ENCODE results near the gene INS.
A peak's percentile ranks its signal among the peaks of the same experiment; 100 is the strongest.

The INS gene

GRCh38 chr11:2164081-2164480 is 3.1 kb upstream of the INS start:
- no peak for FAIRE-seq

- FAIRE-seq = no peak
Observed at GRCh38 chr11:2163428-2163978, 2.5 kb upstream of the INS start.

DNA sequence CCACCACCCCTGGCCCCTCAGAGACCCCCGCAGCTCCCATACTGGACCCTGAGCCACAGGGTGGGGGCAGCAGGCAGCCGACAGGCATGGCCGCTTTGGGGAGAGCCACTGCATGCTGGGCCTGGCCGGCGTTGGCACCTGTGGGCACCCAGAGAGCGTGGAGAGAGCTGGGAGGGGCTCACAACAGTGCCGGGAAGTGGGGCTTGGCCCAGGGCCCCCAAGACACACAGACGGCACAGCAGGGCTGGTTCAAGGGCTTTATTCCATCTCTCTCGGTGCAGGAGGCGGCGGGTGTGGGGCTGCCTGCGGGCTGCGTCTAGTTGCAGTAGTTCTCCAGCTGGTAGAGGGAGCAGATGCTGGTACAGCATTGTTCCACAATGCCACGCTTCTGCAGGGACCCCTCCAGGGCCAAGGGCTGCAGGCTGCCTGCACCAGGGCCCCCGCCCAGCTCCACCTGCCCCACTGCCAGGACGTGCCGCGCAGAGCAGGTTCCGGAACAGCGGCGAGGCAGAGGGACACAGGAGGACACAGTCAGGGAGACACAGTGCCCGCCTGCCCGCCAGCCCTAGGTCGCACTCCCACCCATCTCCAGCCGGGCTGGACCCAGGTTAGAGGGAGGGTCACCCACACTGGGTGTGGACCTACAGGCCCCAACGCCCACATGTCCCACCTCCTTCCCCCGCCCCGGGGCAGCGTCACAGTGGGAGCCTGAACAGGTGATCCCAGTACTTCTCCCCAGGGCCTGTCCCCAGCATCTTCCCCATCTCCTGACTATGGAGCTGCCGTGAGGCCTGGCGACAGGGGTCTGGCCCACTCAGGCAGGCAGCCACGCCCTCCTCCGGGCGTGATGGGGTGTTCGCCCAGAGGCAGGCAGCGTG is 1.2 kb downstream of the INS start:
- FAIRE-seq = no peak

DNA sequence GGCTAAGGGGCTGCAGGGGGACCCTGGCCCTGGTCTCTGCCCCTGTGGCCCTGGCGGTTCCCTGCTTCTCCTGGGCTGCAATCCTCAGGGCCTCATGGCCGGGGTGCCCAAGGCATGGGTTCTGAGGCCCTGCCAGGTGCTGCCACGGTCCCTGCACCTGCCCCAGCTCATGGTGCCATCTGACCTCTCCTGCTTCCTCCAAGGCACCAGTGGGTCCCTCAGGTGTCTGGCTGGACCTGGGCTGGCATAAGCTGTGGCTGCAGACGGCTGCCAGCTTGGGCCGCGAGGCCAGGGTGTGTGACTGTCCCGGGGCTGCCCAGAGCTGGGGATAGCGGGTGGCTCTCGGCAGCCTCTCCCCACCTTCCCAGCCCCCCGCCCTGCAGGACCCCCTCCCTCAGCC is 2.0 kb downstream of the INS start:
- no peak for FAIRE-seq

- no peak for FAIRE-seq
Observed at GRCh38 chr11:2158296-2158737, 2.7 kb downstream of the INS start.

DNA sequence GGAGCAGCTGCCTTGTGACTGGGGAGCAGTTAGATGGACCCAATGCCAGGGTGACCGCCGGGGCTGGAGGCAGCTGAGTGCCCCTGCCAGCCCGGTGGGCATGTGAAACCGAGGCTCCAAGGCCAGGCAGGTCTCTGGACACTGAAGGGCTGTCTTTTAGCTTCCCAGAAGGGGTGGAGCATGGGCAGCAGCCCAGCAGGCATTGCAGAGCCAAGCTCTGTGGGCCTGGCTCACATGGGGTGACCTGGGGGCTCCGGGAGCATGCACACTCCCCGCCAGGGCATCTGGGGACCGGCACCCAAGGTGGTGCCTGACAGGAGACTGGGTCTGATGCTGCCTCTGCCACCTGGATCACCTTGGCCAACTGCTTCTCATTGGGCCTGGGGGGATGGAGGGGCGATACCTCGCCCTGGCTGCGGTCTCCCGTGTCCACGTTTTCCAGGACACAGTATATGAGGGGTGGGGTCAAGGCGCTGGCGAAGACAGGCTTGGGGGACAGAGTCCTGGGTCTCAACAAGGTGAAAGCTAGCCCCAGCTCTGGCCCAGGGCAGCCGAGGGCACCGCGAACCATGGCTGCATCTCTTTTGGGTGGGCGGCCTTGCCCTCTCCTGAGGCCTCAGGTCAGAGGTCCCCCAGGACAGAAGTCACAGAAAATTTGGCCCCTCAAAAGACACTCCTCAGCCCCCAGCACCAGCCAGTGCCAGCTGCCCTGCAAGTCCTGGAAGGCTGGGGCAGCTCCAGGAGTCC is 3.5 kb downstream of the INS start:
- no peak for FAIRE-seq

GRCh38 chr11:2156416-2157182 is 4.4 kb downstream of the INS start:
- no peak for FAIRE-seq

DNA sequence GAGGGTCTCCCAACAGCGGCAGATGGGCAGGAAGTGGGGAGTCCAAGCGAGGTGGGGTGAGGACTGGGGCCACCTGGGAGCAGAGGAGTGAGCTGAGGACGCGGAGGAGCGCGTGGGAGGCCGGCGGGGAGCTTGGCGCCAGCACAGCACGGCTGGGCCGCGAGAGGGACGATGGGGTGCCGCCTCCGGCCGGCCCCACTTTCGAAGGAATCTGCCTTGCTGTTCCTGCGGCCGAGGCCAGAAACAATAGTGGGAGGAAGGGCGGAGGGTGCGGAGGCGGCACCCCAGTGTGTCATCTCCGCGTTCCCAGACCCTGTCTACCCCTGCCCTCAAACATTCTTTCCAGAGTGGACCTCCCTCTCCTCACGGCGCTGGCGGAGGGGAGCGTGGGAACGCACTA is 5.5 kb downstream of the INS start:
- FAIRE-seq = no peak

GRCh38 chr11:2154889-2155288 is 6.1 kb downstream of the INS start:
- no peak for FAIRE-seq

- FAIRE-seq = no peak
Observed at GRCh38 chr11:2154195-2154585, 6.8 kb downstream of the INS start.

DNA sequence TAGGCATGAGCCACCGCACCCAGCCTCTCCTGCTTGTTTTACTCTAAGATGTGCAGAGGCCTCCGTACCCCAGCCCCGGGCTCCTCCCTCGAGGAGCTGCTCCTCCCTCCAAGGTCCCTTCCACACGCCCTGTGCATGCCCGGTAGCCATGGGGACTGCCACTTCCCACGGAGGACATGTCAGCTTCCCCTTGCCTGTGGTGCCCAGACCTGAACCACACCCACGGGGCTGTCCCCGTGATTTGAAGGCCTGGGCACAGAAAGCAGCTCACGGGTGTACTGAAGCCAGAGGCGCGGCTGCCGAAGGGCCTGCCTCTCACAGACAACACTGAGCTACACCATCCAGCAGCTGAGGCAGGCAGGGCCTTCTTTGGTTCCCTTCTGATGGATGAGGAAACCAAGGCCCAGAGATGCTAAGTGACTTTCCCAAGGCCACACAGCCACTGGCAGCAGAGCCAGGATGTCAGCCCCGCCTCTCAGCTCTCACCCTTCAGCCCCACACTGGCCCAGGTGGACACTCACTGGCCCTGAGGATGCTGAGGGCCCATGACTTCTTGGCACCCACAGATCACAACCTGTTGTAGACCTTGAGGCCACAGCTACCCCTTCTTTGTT is 7.3 kb downstream of the INS start:
- no peak for FAIRE-seq

DNA sequence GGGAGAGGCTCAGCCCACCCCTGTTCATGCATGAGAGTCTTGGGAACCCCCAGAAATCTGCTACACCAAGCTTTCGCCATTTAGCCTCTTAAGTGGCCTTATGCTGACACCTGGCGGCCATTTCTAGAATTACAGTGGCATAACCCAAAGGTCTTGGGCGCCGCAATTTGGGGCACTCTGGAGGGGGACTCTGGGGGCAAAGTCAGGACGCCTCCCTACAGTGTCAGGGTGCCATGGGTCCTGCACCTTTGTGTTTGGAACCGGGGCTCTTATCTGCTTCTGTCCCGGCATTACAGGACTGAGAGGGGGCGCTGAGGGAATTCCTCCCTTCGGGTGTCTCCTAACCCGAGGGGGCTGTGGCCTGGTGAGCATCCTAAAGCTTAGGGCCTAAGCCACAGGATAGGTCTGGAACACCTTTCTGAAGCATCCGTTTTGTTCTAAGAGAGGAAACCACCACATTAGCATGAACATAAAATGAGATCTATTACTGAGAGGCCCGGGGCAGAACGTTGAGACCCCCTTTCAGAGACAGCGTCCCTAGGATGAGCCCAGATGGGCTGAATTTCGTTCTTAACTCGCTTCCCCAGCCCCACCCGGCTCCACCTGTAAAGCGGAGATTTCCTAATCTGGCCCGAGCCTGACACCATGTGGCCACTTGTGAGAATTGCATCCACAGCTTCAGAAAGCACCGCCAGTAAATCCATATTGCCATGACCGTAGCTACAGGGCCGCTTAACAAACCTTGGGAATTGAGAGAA is 9.3 kb downstream of the INS start:
- peak; percentile 8 for FAIRE-seq

- no peak for FAIRE-seq
Observed at GRCh38 chr11:2149864-2150847, 10.9 kb downstream of the INS start.

GRCh38 chr11:2149460-2149859 is 11.5 kb downstream of the INS start:
- FAIRE-seq = no peak

- no peak for FAIRE-seq
Observed at GRCh38 chr11:2148595-2148994, 12.4 kb downstream of the INS start.

GRCh38 chr11:2147391-2147790 is 13.6 kb downstream of the INS start:
- FAIRE-seq = no peak

GRCh38 chr11:2146051-2146450 is 15.0 kb downstream of the INS start:
- no peak for FAIRE-seq

GRCh38 chr11:2144544-2145248 is 16.3 kb downstream of the INS start:
- no peak for FAIRE-seq

GRCh38 chr11:2143799-2144543 is 17.0 kb downstream of the INS start:
- FAIRE-seq = no peak
